Peyer's patch (tissue), 4 donors: Measurements from ENCODE around the gene B3GNT5.

ENCODE experiments used
- POLR2A ChIP-seq, 2 donors: fragments of 450-650 bp; IDR thresholded peaks; one replicate each; pipeline ENCODE4 v1.5.1; 2017; ENCODE audit warnings: antibody characterized with exemption in 2 of 2, mild to moderate bottlenecking in 2 of 2, moderate library complexity in 2 of 2
- TF ChIP-seq, protein P1 (sequence below), 6 experiments: fragments of 450-650 bp in 4 of 6; fragments of 200-600 bp in 2 of 6; sonication (generic) in 1 of 6; IDR thresholded peaks; one replicate each; pipeline ENCODE4 v1.5.1; 2017 to 2019; ENCODE audit warnings: antibody characterized with exemption in 6 of 6, mild to moderate bottlenecking in 3 of 6, moderate library complexity in 1 of 6

DNA sequence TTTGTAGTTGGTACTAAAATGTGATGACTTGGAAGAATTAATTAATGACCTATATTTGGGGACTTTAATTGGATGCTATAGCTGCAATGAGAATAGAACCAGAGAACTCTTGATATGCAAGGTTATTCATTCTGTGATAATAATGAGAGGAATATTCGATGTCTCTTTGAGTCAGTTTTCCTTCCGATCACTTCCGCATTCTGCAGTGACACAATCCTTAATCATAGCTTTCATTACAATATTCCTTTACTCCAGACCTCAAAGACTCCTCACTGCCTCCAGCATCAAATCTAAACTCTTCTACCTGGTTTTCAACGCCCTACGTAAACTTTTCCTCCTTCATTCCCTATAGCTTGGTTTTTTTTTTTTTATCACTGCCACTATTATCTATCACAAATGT lies 21.6 kb downstream of the B3GNT5 start:
- TF ChIP-seq, protein P1, sequence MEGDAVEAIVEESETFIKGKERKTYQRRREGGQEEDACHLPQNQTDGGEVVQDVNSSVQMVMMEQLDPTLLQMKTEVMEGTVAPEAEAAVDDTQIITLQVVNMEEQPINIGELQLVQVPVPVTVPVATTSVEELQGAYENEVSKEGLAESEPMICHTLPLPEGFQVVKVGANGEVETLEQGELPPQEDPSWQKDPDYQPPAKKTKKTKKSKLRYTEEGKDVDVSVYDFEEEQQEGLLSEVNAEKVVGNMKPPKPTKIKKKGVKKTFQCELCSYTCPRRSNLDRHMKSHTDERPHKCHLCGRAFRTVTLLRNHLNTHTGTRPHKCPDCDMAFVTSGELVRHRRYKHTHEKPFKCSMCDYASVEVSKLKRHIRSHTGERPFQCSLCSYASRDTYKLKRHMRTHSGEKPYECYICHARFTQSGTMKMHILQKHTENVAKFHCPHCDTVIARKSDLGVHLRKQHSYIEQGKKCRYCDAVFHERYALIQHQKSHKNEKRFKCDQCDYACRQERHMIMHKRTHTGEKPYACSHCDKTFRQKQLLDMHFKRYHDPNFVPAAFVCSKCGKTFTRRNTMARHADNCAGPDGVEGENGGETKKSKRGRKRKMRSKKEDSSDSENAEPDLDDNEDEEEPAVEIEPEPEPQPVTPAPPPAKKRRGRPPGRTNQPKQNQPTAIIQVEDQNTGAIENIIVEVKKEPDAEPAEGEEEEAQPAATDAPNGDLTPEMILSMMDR (IDR thresholded peaks at IDR 0.05): no peak
- TF ChIP-seq POLR2A (IDR thresholded peaks at IDR 0.05): no peak
